Caki2 (cell line): Measurements from ENCODE around the gene PROX2. TPM values are rescaled to one million over a fixed set of nuclear protein-coding genes. Genes with fewer than 3 reads are reported as not detected.

Experiments
- DNase-seq: peaks from one replicate; pipeline ENCODE4 v3.0.0-alpha.2; 2015; ENCODE audit warnings: low read depth
- in situ Hi-C: cut with HindIII; loops from 2 replicates; pipeline ENCODE4 v1.10.0; 2016; ENCODE audit warnings: low sequenced_read_pairs, low pct_unique_long_range_greater_than_20kb, mixed read lengths
- total RNA-seq: library from RNA; depleted of rRNA; stranded (reverse); fragments of >200 nt; shearing (Covaris generic); gene quantifications from 2 replicates; pipeline ENCODE4 v1.2.3, GENCODE V29; 2014; ENCODE audit warnings: low replicate concordance; rRNA removed

Gene PROX2
- total RNA-seq, 1 experiment from 2014 or later = not detected

GRCh38 chr14:74829251-74829650 lies 46.7 kb downstream of the PROX2 start:
- in situ Hi-C loops = no loop called here
- no peak for DNase-seq

- DNase-seq = no peak
- in situ Hi-C loops = no loop called here
These were observed 49.4 kb downstream of the PROX2 start for GRCh38 chr14:74826574-74826973.

Other genes starting within 250 kb of the PROX2 start
- 8.7 and 15.2 TPM in 2 replicates for gene AREL1, start 163.1 kb downstream of the PROX2 start, total RNA-seq
- 27.1 and 70.1 TPM in 2 replicates for gene FCF1, start 163.0 kb downstream of the PROX2 start, total RNA-seq
- gene YLPM1, start 112.8 kb downstream of the PROX2 start, total RNA-seq = 1.0 and 1.3 TPM in 2 replicates
- 55.7 and 57.7 TPM in 2 replicates for gene DLST, start 5.8 kb upstream of the PROX2 start, total RNA-seq
- gene RPS6KL1, start 47.1 kb upstream of the PROX2 start, total RNA-seq = 2.9 and 4.5 TPM in 2 replicates
- 0.71 and 4.5 TPM in 2 replicates for gene PGF, start 79.5 kb upstream of the PROX2 start, total RNA-seq
- 96.4 and 109 TPM in 2 replicates for gene EIF2B2, start 126.8 kb upstream of the PROX2 start, total RNA-seq
- 17.1 and 22.5 TPM in 2 replicates for gene MLH3, start 175.3 kb upstream of the PROX2 start, total RNA-seq
- gene ACYP1, start 187.9 kb upstream of the PROX2 start, total RNA-seq = 10.0 and 39.5 TPM in 2 replicates
- 6.5 and 15.6 TPM in 2 replicates for gene ZC2HC1C, start 193.5 kb upstream of the PROX2 start, total RNA-seq